BLaER1 treated with 17β-estradiol and CSF1 and Interleukin-3, amounts not matched to agents 10 nM and 100 nM (cell line): ENCODE data around the gene TXNDC2.

Experiments used
- H3K27ac ChIP-seq, 11 experiments: shearing (Covaris generic); formaldehyde crosslinking; 2 replicates each; pipeline ENCODE4 v1.8.1; 2022
- H3K27me3 ChIP-seq, 11 experiments: shearing (Covaris generic); formaldehyde crosslinking; 2 replicates each; pipeline ENCODE4 v1.8.1; 2022
- H3K36me3 ChIP-seq, 11 experiments: shearing (Covaris generic); formaldehyde crosslinking; 2 replicates each; pipeline ENCODE4 v1.8.1; 2022
- H3K4me1 ChIP-seq, 10 experiments: shearing (Covaris generic); formaldehyde crosslinking; 2 replicates each; pipeline ENCODE4 v1.8.1; 2022
- H3K4me2 ChIP-seq, 11 experiments: shearing (Covaris generic); formaldehyde crosslinking; 2 replicates each; pipeline ENCODE4 v1.8.1; 2022
- H3K4me3 ChIP-seq, 10 experiments: shearing (Covaris generic); formaldehyde crosslinking; 2 replicates each; pipeline ENCODE4 v1.8.1; 2022
- H3K9ac ChIP-seq, 11 experiments: shearing (Covaris generic); formaldehyde crosslinking; 2 replicates each; pipeline ENCODE4 v1.8.1; 2022
- H3K9me3 ChIP-seq, 11 experiments: shearing (Covaris generic); formaldehyde crosslinking; replicated peaks in 1 of 11; 2 replicates each; pipeline ENCODE4 v1.8.1; 2022
- H4K20me1 ChIP-seq, 11 experiments: shearing (Covaris generic); formaldehyde crosslinking; 2 replicates each; pipeline ENCODE4 v1.8.1; 2022
- Cebpa-rat ChIP-seq, 11 experiments: shearing (Covaris generic); IDR thresholded peaks; 2 replicates each; pipeline ENCODE4 v1.8.1; 2022

The TXNDC2 gene

DNA sequence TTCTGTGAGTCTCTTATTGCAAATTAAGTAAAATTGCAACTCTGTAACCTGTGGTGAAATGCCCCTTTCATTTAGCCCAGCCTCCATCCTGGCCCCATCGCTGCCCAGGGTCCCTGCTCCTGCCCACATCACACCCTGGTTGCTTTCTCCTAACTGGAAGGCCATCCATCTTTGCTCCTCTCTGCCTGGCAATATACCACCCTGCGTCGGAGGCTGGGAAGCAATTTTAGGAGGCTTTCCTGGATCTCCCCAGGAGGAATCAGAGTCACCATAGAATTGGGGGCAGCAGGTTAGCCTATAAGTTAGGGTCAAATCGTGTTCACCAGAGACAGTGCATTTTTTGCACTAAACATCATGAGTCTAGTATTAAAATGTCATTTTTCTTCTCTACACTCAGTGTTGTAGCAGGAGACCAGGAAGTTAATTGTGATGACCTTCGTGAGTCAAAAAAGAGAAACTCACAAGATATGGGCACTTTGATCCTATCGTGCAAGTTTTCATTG lies 14.5 kb upstream of the TXNDC2 start:
- no peak for TF ChIP-seq Cebpa-rat (IDR thresholded peaks at IDR 0.05)
- Histone ChIP-seq H3K27me3 (no peaks in the 10 kb centered on the region), H3K4me2 (peak overlapping the region in 2 of 11 experiments; percentile 55 to 73; a peak in 3 of 22 replicates), H3K4me1 (peaks cover 0 to 43% (median 17%) of the 10 kb centered on the region in 10 experiments; a peak in 13 of 20 replicates), H3K4me3 (no peak overlapping the region), H3K27ac (no peak overlapping the region), H3K9ac (no peak overlapping the region), H3K9me3 (peaks cover 6 to 13% (median 11%) of the 10 kb centered on the region in 11 experiments), H3K36me3 (no peaks in the 10 kb centered on the region), H4K20me1 (no peaks in the 10 kb centered on the region)

DNA sequence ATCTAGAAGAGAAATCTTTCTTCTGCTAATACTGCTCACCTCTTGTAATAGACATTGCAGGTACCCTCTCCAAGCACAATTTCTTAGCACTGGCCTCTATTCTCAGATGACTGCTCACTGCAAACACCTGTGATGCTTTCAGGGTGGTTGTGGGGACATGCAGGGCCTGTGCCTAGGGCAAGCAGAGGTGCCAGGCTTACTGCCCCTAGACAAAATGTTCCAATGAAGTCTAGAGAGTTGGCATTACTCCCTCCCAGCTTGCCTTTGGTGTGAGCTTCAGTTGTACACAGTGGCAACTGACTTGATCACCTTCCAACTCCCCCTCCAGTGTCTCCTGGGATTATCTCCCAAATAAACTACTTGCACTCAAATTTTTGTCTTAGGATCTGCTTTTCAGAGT lies 12.9 kb upstream of the TXNDC2 start:
- no peaks in the 10 kb centered on the region for H4K20me1 ChIP-seq
- H3K27me3 ChIP-seq: no peaks in the 10 kb centered on the region
- H3K27ac ChIP-seq: no peak overlapping the region
- H3K9ac ChIP-seq: no peak overlapping the region
- H3K4me2 ChIP-seq: no peak overlapping the region
- H3K4me1 ChIP-seq: peaks cover 0 to 36% (median 17%) of the 10 kb centered on the region in 10 experiments; a peak in 13 of 20 replicates
- 0 out of 22 replicates have a peak, but pooled peaks cover 0 to 4% (median 0%) of the 10 kb centered on the region in 11 experiments for H3K9me3 ChIP-seq
- H3K4me3 ChIP-seq: no peak overlapping the region
- no peaks in the 10 kb centered on the region for H3K36me3 ChIP-seq
- no peak for TF ChIP-seq Cebpa-rat (IDR thresholded peaks at IDR 0.05)

GRCh38 chr18:9874728-9875127 lies 11.0 kb upstream of the TXNDC2 start:
- Histone ChIP-seq H3K4me1 (peaks cover 0 to 18% (median 8%) of the 10 kb centered on the region in 10 experiments; a peak in 13 of 20 replicates), H3K9ac (no peak overlapping the region), H3K9me3 (no peaks in the 10 kb centered on the region), H3K4me2 (no peak overlapping the region), H3K36me3 (no peaks in the 10 kb centered on the region), H4K20me1 (no peaks in the 10 kb centered on the region), H3K4me3 (no peak overlapping the region), H3K27ac (no peak overlapping the region), H3K27me3 (no peaks in the 10 kb centered on the region)
- TF ChIP-seq Cebpa-rat (IDR thresholded peaks at IDR 0.05): no peak

- no peak for TF ChIP-seq Cebpa-rat (IDR thresholded peaks at IDR 0.05)
- H3K4me2 ChIP-seq: no peak overlapping the region
- H4K20me1 ChIP-seq: no peaks in the 10 kb centered on the region
- H3K4me3 ChIP-seq: no peak overlapping the region
- H3K9ac ChIP-seq: no peak overlapping the region
- H3K36me3 ChIP-seq: no peaks in the 10 kb centered on the region
- H3K27me3 ChIP-seq: no peaks in the 10 kb centered on the region
- peaks cover 0 to 1% (median 0%) of the 10 kb centered on the region in 10 experiments; a peak in 4 of 20 replicates for H3K4me1 ChIP-seq
- H3K9me3 ChIP-seq: no peaks in the 10 kb centered on the region
- no peak overlapping the region for H3K27ac ChIP-seq
Measured at GRCh38 chr18:9876212-9876866, 9.4 kb upstream of the TXNDC2 start.

- H3K4me3 ChIP-seq: no peak overlapping the region
- no peak overlapping the region for H3K9ac ChIP-seq
- H3K27me3 ChIP-seq: no peaks in the 10 kb centered on the region
- H3K4me1 ChIP-seq: no peaks in the 10 kb centered on the region
- no peak overlapping the region for H3K4me2 ChIP-seq
- TF ChIP-seq Cebpa-rat (IDR thresholded peaks at IDR 0.05): no peak
- H3K36me3 ChIP-seq: no peaks in the 10 kb centered on the region
- no peaks in the 10 kb centered on the region for H3K9me3 ChIP-seq
- H3K27ac ChIP-seq: no peak overlapping the region
- no peaks in the 10 kb centered on the region for H4K20me1 ChIP-seq
Measured at GRCh38 chr18:9876867-9877654, 8.7 kb upstream of the TXNDC2 start.

DNA sequence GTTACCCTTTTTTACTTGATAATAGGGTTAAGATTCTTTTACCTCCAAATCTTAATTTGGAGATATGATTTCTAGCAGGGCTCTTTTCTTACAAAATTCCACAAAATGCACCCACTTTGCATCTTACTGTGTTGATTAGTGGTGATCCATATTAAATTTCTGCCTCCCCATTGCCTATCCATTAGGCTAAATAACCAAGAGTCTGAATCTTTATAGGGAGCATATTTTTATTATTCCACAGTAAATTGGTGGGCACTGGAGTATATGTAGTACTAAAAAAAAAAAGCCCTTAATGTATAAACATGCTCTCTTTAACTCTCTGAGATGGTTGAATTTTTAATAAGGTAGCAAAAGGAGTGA lies 8.1 kb upstream of the TXNDC2 start:
- Histone ChIP-seq H3K9ac (no peak overlapping the region), H3K4me1 (no peaks in the 10 kb centered on the region), H4K20me1 (no peaks in the 10 kb centered on the region), H3K36me3 (no peaks in the 10 kb centered on the region), H3K4me3 (no peak overlapping the region), H3K4me2 (no peak overlapping the region), H3K9me3 (no peaks in the 10 kb centered on the region), H3K27me3 (no peaks in the 10 kb centered on the region), H3K27ac (no peak overlapping the region)
- no peak for TF ChIP-seq Cebpa-rat (IDR thresholded peaks at IDR 0.05)

DNA sequence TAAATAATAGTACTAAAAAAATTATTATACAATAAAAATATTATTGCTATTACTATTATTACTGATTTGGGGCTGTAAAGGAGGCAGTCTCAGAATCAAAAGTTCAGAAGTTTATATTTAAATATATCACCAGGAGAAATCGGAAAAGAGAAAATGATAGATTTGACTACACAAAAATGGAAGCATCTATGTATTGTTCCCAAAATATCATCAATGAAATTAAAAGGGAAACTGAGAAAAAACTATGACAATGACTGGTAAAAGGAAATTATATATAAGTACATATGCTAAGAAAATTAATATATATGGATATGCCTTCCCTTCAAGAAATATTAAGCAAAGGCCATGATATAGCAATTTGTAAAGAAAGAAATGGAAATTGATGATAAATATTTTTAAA lies 7.7 kb upstream of the TXNDC2 start:
- no peak overlapping the region for H3K4me3 ChIP-seq
- no peaks in the 10 kb centered on the region for H4K20me1 ChIP-seq
- no peaks in the 10 kb centered on the region for H3K4me1 ChIP-seq
- H3K27me3 ChIP-seq: no peaks in the 10 kb centered on the region
- H3K27ac ChIP-seq: no peak overlapping the region
- no peaks in the 10 kb centered on the region for H3K9me3 ChIP-seq
- no peak overlapping the region for H3K4me2 ChIP-seq
- TF ChIP-seq Cebpa-rat (IDR thresholded peaks at IDR 0.05): no peak
- no peak overlapping the region for H3K9ac ChIP-seq
- no peaks in the 10 kb centered on the region for H3K36me3 ChIP-seq

DNA sequence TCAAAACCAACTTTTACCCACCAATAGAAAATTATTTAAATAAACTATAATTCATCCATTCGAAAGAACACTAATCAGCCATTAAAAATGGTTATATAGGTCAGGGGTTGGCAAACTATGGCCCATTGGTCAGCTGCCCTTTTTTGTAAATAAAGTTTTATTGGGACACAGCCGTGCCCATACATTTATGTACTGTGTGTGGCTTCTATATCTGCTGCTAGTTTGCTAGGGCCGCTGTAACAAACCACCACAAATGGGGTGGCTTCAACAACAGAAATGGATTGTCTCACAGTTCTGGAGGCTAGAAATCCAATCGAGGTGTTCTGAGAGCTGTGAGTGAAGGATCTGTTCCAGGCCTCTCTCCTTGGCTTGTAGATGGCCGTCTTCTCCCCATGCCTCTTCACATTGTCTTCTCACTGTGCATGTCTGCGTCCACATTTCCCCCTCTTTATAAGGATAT lies 7.0 kb upstream of the TXNDC2 start:
- TF ChIP-seq Cebpa-rat (IDR thresholded peaks at IDR 0.05): no peak
- Histone ChIP-seq H3K27me3 (no peaks in the 10 kb centered on the region), H3K27ac (no peak overlapping the region), H4K20me1 (no peaks in the 10 kb centered on the region), H3K9ac (no peak overlapping the region), H3K36me3 (no peaks in the 10 kb centered on the region), H3K4me2 (no peak overlapping the region), H3K9me3 (no peaks in the 10 kb centered on the region), H3K4me3 (no peak overlapping the region), H3K4me1 (no peaks in the 10 kb centered on the region)

DNA sequence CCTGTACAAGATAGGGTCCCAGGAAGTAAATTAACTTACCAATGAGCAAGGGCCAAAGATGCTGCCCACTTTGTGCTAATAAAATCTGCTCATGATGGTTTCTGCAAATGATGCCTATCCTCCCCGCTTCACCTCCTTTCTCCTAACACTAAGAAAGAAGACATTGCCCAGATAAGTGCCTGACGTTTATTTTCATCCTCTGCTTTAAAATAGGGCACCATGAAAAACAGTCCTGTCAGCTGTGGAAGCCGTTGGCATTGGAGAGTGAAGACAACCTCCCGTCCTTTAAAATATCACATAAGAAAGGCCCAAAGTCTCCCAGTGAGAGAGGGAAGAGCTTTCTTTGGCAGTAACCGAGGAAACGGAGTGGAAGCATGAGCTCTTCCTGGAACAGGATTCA lies 1.7 kb upstream of the TXNDC2 start:
- H3K27ac ChIP-seq: no peak overlapping the region
- H3K27me3 ChIP-seq: no peaks in the 10 kb centered on the region
- no peak overlapping the region for H3K9ac ChIP-seq
- TF ChIP-seq Cebpa-rat (IDR thresholded peaks at IDR 0.05): no peak
- no peaks in the 10 kb centered on the region for H3K36me3 ChIP-seq
- no peak overlapping the region for H3K4me2 ChIP-seq
- no peaks in the 10 kb centered on the region for H4K20me1 ChIP-seq
- no peaks in the 10 kb centered on the region for H3K4me1 ChIP-seq
- H3K9me3 ChIP-seq: peaks cover 0 to 12% (median 0%) of the 10 kb centered on the region in 11 experiments; a peak in 3 of 22 replicates
- no peak overlapping the region for H3K4me3 ChIP-seq
